ENCODE data around the gene KCTD10. TPM values are rescaled to one million over a fixed set of nuclear protein-coding genes. Genes with fewer than 3 reads are reported as not detected.

KCTD10 gene
- total RNA-seq, 1 experiment from 2014 or later: 71.3 TPM

- Histone ChIP-seq H3K4ac (ENCODE audit: low read depth, low read length) (no peak overlapping the region), H2BK12ac (ENCODE audit: insufficient read length, low read depth, low read length) (no peak overlapping the region), H3K23ac (ENCODE audit: insufficient read length, low read depth, low read length) (no peak overlapping the region), H2AFZ (ENCODE audit: low read length) (no peak overlapping the region), H3K9ac (ENCODE audit: extremely low read depth, insufficient read length, low read length) (no peak overlapping the region), H4K5ac (ENCODE audit: insufficient read length, low read depth, low read length) (no peak overlapping the region), H4K8ac (replicated peaks; ENCODE audit: insufficient read length, low read depth, low read length) (no peak overlapping the region), H2BK5ac (ENCODE audit: insufficient read length, low read length) (no peak overlapping the region), H3K56ac (ENCODE audit: insufficient read length, low read depth, low read length) (no peak overlapping the region), H2BK20ac (ENCODE audit: low read depth, low read length, poor library complexity, severe bottlenecking) (no peak overlapping the region), H3T11ph (ENCODE audit: low read length) (no peak overlapping the region), H3K27me3 (ENCODE audit: insufficient read depth, low read length) (no peaks in the 10 kb centered on the region), H3K18ac (ENCODE audit: insufficient read length, low read depth, low read length) (no peak overlapping the region), H2BK120ac (ENCODE audit: low read depth, low read length, poor library complexity, severe bottlenecking) (no peak overlapping the region), H2BK15ac (ENCODE audit: low read depth, low read length) (no peak overlapping the region), H3K79me2 (ENCODE audit: insufficient read depth, low read length) (no peaks in the 10 kb centered on the region), H4K20me1 (ENCODE audit: control insufficient read depth, insufficient read depth, insufficient read length) (no peaks in the 10 kb centered on the region), H3K79me1 (ENCODE audit: insufficient read depth, low read depth, low read length, poor library complexity, severe bottlenecking) (no peaks in the 10 kb centered on the region), H4K91ac (ENCODE audit: insufficient read length, low read depth, low read length) (no peak overlapping the region), H3K23me2 (ENCODE audit: insufficient read length, low read depth, low read length, poor library complexity, severe bottlenecking) (no peaks in the 10 kb centered on the region), H2AK5ac (ENCODE audit: insufficient read length, low read length) (no peak overlapping the region), H3K27ac (ENCODE audit: insufficient read length, low read depth, low read length) (no peak overlapping the region), H3K9me3 (ENCODE audit: control insufficient read depth, low read depth, low read length) (no peaks in the 10 kb centered on the region), H3K14ac (ENCODE audit: insufficient read depth, low read length) (no peak overlapping the region), H3K4me2 (ENCODE audit: insufficient read depth, insufficient read length, low read length) (no peak overlapping the region), H3K4me1 (ENCODE audit: insufficient read depth, low read length) (no peaks in the 10 kb centered on the region)
- Mint-ChIP-seq H3K27ac (no peak overlapping the region), H3K36me3 (ENCODE audit: insufficient read depth in 1 of 3, low read depth in 3 of 3) (no peaks in the 10 kb centered on the region), H3K4me3 (no peak overlapping the region), H3K27me3 (ENCODE audit: low read depth) (peaks cover 2% of the 10 kb centered on the region; the same call in 1 of the 2 replicates), H3K4me1 (no peaks in the 10 kb centered on the region), H3K9me3 (peaks cover 0 to 2% of the 10 kb centered on the region in 2 experiments; a peak in 2 of 5 replicates)
- no CpG with 5 or more reads among the region's 8 CpGs for WGBS (ENCODE audit: extremely low coverage, insufficient read length, low lambda C conversion rate)
- no peak for TF ChIP-seq CTCF (conservative IDR thresholded peaks at IDR 0.05)
- no peak for DNase-seq
Measured at GRCh38 chr12:109421355-109422087, 55.6 kb downstream of the KCTD10 start.
